GM06990 (cell line): ENCODE results near the gene LAMTOR5.

ENCODE experiments used
- DNase-seq: peaks from one replicate; pipeline ENCODE4 v3.0.0-alpha.2; 2011; ENCODE audit not compliant: insufficient read length; ENCODE audit errors: extremely low read depth
- H3K27me3 ChIP-seq: replicated peaks from 2 replicates; pipeline ENCODE4 v1.6.0; 2011; ENCODE audit warnings: low read length; ENCODE audit not compliant: control insufficient read depth, insufficient read depth
- H3K36me3 ChIP-seq: 2 replicates; pipeline ENCODE4 v1.5.1; 2011; ENCODE audit warnings: low read length; ENCODE audit not compliant: control insufficient read depth, insufficient read depth
- H3K4me3 ChIP-seq: replicated peaks from 2 replicates; pipeline ENCODE4 v1.5.1; 2011; ENCODE audit warnings: low read depth, mild to moderate bottlenecking, control low read depth, low read length
- CTCF ChIP-seq: IDR thresholded peaks from 2 replicates; pipeline ENCODE4 v1.5.1; 2011; ENCODE audit warnings: low read length, control low read depth, mild to moderate bottlenecking, inconsistent platforms; ENCODE audit not compliant: insufficient read depth, poor library complexity, severe bottlenecking

The LAMTOR5 gene

GRCh38 chr1:110390096-110390495 lies 17.4 kb downstream of the LAMTOR5 start:
- no peak for TF ChIP-seq CTCF
- H3K36me3 ChIP-seq = no peaks in the 10 kb centered on the region
- no peak overlapping the region for H3K4me3 ChIP-seq
- no peaks in the 10 kb centered on the region for H3K27me3 ChIP-seq
- DNase-seq = no peak

- DNase-seq = no peak
- TF ChIP-seq CTCF = no peak
- H3K36me3 ChIP-seq = no peaks in the 10 kb centered on the region; the same call in 1 of the 2 replicates
- H3K27me3 ChIP-seq = no peaks in the 10 kb centered on the region
- no peak overlapping the region for H3K4me3 ChIP-seq
These were observed 20.3 kb downstream of the LAMTOR5 start for GRCh38 chr1:110387048-110387754.

GRCh38 chr1:110385369-110385768 lies 22.1 kb downstream of the LAMTOR5 start:
- H3K36me3 ChIP-seq = no peaks in the 10 kb centered on the region; the same call in 1 of the 2 replicates
- H3K27me3 ChIP-seq = no peaks in the 10 kb centered on the region
- no peak for TF ChIP-seq CTCF
- no peak for DNase-seq
- no peak overlapping the region for H3K4me3 ChIP-seq

- Histone ChIP-seq H3K27me3 (no peaks in the 10 kb centered on the region), H3K4me3 (no peak overlapping the region), H3K36me3 (no peaks in the 10 kb centered on the region; the same call in 1 of the 2 replicates)
- DNase-seq = peak; percentile 55
- no peak for TF ChIP-seq CTCF
These were observed 22.7 kb downstream of the LAMTOR5 start for GRCh38 chr1:110384581-110385321.

GRCh38 chr1:110383251-110383990 lies 24.1 kb downstream of the LAMTOR5 start:
- DNase-seq = no peak
- Histone ChIP-seq H3K27me3 (no peaks in the 10 kb centered on the region), H3K36me3 (no peaks in the 10 kb centered on the region; the same call in 1 of the 2 replicates), H3K4me3 (no peak overlapping the region)
- TF ChIP-seq CTCF = no peak
